Uterus (tissue), 2 donors: ENCODE measurements around the gene CYCS.

Experiments
- CTCF ChIP-seq, 4 experiments: fragments of 200-600 bp in 2 of 4; fragments of 450-650 bp in 2 of 4; sonication (generic) in 2 of 4; IDR thresholded peaks; one replicate each; pipeline ENCODE4 v1.5.1; 2016 to 2019; ENCODE audit warnings: antibody characterized with exemption in 4 of 4, mild to moderate bottlenecking in 2 of 4, moderate library complexity in 1 of 4
- POLR2A ChIP-seq, 2 donors: fragments of 450-650 bp; IDR thresholded peaks; one replicate each; pipeline ENCODE4 v1.6.1; 2016; ENCODE audit warnings: antibody characterized with exemption in 2 of 2, mild to moderate bottlenecking in 1 of 2, moderate library complexity in 1 of 2

GRCh38 chr7:25125137-25125946 lies at the start of gene CYCS:
- peak; percentile 97 to 99 for TF ChIP-seq POLR2A (IDR thresholded peaks at IDR 0.05)
- peak in 1 of 4 experiments; percentile 26 for TF ChIP-seq CTCF (IDR thresholded peaks at IDR 0.05)
